Ishikawa (cell line): ENCODE measurements around the gene NAV2.

ENCODE experiments used
- EGR1 ChIP-seq: IDR thresholded peaks from 2 replicates; pipeline ENCODE4 v1.6.1; 2012
- EP300 ChIP-seq: IDR thresholded peaks from 2 replicates; pipeline ENCODE4 v1.6.1; 2012; ENCODE audit warnings: borderline replicate concordance
- RAD21 ChIP-seq: IDR thresholded peaks from 2 replicates; pipeline ENCODE4 v1.6.1; 2012; ENCODE audit warnings: low read depth
- REST ChIP-seq: IDR thresholded peaks from 2 replicates; pipeline ENCODE4 v1.6.1; 2012; ENCODE audit warnings: low read depth, mild to moderate bottlenecking
- TAF1 ChIP-seq: IDR thresholded peaks from 2 replicates; pipeline ENCODE4 v1.6.1; 2012; ENCODE audit warnings: low read depth, mild to moderate bottlenecking
- YY1 ChIP-seq: IDR thresholded peaks from 2 replicates; pipeline ENCODE4 v1.6.1; 2012; ENCODE audit warnings: low read depth

GRCh38 chr11:19934828-19935259, 222.2 kb downstream of the NAV2 start:
- no peak for TF ChIP-seq RAD21
- no peak for TF ChIP-seq TAF1
- no peak for TF ChIP-seq EGR1
- TF ChIP-seq REST = no peak
- no peak for TF ChIP-seq YY1
- no peak for TF ChIP-seq EP300
